Left lung (tissue), 10 donors: Measurements from ENCODE around the gene TMEM175. TPM values are rescaled to one million over a fixed set of nuclear protein-coding genes. Genes with fewer than 3 reads are reported as not detected.
"Not testable (repeated sequence)": the region's sequence is repeated elsewhere in the genome, so short reads cannot be mapped to it uniquely, and the experiment has no call there.

ENCODE experiments used
- ATAC-seq: fragments of 200-7000 bp; cut with Tn5 transposase; one replicate; pipeline ENCODE4 v1.9.1; 2020; ENCODE audit warnings: moderate library complexity
- DNase-seq, 4 donors: peaks; one replicate each; pipeline ENCODE4 v3.0.0-alpha.2; 2013 to 2020
- H3K27ac ChIP-seq, 2 donors: fragments of 200-600 bp; sonication (generic) in 1 of 2; one replicate each; pipeline versions ENCODE4 v1.5.0 to v1.8.0; 2020 to 2021
- H3K27me3 ChIP-seq, 2 donors: fragments of 200-600 bp; sonication (generic) in 1 of 2; one replicate each; pipeline versions ENCODE4 v1.5.0 to v1.8.0; 2020 to 2021
- H3K36me3 ChIP-seq, 2 donors: fragments of 200-600 bp; sonication (generic) in 1 of 2; one replicate each; pipeline versions ENCODE4 v1.5.0 to v1.8.0; 2020 to 2021
- H3K4me1 ChIP-seq, 2 donors: fragments of 200-600 bp; one replicate each; pipeline ENCODE4 v1.8.0; 2021
- H3K4me3 ChIP-seq, 2 donors: fragments of 200-600 bp; sonication (generic) in 1 of 2; one replicate each; pipeline versions ENCODE4 v1.5.0 to v1.8.0; 2020 to 2021; ENCODE audit warnings: mild to moderate bottlenecking in 1 of 2
- H3K9me3 ChIP-seq, 2 donors: fragments of 200-600 bp; sonication (generic) in 1 of 2; one replicate each; pipeline versions ENCODE4 v1.5.0 to v1.8.0; 2020 to 2021
- intact Hi-C, 2 donors: fragments of 100-400 bp; cut with DNase I; formaldehyde crosslinking; loops; one replicate each; pipeline versions ENCODE4 v1.11.2 to v1.14.2; 2022
- polyA plus RNA-seq, 6 donors: library from polyadenylated mRNA; unstranded; fragments of 120-200 nt; gene quantifications; one replicate each; pipeline ENCODE4 v1.2.1, GENCODE V29; 2013; ENCODE audit not compliant: insufficient read length in 6 of 6
- total RNA-seq, 2 donors: library from RNA; stranded (reverse); fragmentation: NEBNext Ultra II Directional; extraction: Animal tissue kit (Norgen Biotek cat#: 25700); gene quantifications; one replicate each; pipeline ENCODE4 v1.2.1, GENCODE V29; 2021
- TF ChIP-seq, protein P1 (sequence below), 2 donors: fragments of 200-600 bp; sonication (generic) in 1 of 2; IDR thresholded peaks; one replicate each; pipeline versions ENCODE4 v1.5.0 to v1.8.0; 2021; ENCODE audit warnings: antibody characterized with exemption in 2 of 2
- donor health status: DM: no; HTN: yes; CAD: no.
- donor health status: DM: no; HTN: no; CAD: no.

Gene TMEM175
- total and polyA plus RNA-seq, 8 donors: 24.4 to 38.7 (median 27.6) TPM

DNA sequence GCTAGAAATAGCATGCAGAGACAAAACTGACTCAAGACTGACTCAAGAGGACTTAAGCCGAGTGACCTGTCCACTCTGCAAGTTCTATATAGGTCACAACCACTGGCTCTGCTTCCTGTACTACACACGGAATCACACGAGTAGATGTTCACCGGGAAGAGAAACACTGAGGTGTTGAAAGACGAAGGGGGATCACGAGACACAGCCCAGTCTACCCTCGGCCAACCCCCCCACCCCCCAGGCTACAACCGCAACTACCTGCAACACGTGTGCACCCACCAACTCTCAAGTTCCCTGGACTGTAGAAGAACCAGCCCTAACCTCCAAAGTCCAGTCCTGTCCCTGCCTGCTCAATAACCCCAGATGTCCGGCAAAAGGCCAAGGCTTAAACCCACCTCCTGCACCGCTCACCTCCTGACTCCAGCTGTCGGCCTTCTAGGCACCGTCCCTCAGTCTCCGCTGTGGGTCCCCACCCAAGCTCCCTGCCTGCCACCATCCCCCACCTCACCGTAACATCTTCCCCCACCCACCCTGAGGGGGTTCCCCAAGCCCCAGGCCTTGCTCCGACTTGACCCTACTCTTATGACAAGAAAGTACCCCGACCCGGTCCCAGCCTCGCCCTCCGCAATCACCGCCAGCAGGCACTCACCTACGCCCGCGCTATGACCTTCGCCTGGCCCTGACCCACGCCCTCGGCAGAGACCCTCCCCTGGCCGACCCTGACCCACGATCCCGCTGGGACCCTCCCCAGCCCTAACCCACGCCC is 883 bp upstream of the TMEM175 start:
- intact Hi-C loops: no loop called here
- Histone ChIP-seq H3K4me3 (peak overlapping the region; percentile 95), H3K27ac (peak overlapping the region; percentile 79 to 96), H3K27me3 (no peaks in the 10 kb centered on the region), H3K4me1 (peaks cover 16 to 63% of the 10 kb centered on the region in 2 donors), H3K9me3 (no peaks in the 10 kb centered on the region), H3K36me3 (no peaks in the 10 kb centered on the region)
- TF ChIP-seq, protein P1, sequence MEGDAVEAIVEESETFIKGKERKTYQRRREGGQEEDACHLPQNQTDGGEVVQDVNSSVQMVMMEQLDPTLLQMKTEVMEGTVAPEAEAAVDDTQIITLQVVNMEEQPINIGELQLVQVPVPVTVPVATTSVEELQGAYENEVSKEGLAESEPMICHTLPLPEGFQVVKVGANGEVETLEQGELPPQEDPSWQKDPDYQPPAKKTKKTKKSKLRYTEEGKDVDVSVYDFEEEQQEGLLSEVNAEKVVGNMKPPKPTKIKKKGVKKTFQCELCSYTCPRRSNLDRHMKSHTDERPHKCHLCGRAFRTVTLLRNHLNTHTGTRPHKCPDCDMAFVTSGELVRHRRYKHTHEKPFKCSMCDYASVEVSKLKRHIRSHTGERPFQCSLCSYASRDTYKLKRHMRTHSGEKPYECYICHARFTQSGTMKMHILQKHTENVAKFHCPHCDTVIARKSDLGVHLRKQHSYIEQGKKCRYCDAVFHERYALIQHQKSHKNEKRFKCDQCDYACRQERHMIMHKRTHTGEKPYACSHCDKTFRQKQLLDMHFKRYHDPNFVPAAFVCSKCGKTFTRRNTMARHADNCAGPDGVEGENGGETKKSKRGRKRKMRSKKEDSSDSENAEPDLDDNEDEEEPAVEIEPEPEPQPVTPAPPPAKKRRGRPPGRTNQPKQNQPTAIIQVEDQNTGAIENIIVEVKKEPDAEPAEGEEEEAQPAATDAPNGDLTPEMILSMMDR (IDR thresholded peaks at IDR 0.05): no peak
- ATAC-seq (peak; percentile 4), DNase-seq (no peak)

DNA sequence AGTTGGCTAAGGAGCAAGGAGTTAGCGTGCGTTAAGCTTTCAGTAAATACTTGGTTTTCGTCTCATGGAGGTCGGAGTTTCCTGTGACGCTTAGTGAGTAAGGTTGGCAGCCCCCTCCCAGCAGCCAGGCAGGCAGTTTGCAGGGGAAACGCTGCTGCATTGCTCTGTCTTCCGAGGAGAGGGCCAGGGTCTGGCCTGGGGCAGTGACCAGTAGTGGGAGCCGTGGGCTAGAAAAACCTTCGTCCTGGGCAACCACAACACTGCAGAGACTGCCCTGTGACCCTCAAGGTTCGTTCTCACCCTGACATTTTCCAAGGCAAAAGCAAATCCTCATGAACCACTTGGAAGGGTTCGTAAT is 432 bp downstream of the TMEM175 start:
- Histone ChIP-seq H3K4me1 (peaks cover 16 to 59% of the 10 kb centered on the region in 2 donors), H3K27me3 (no peaks in the 10 kb centered on the region), H3K4me3 (peak overlapping the region; percentile 95), H3K36me3 (no peaks in the 10 kb centered on the region), H3K9me3 (no peaks in the 10 kb centered on the region), H3K27ac (peak overlapping the region; percentile 65 to 96)
- intact Hi-C loops: no loop called here
- peak; percentile 10 for ATAC-seq
- peak in 1 of 4 donors; percentile 67 for DNase-seq
- TF ChIP-seq, protein P1 (IDR thresholded peaks at IDR 0.05): peak in 1 of 2 donors; percentile 6

- H3K27ac ChIP-seq, H3K27me3 ChIP-seq, DNase-seq, intact Hi-C loops, H3K9me3 ChIP-seq, H3K36me3 ChIP-seq, H3K4me3 ChIP-seq, H3K4me1 ChIP-seq, ATAC-seq: not testable (repeated sequence)
Observed at GRCh38 chr4:939508-939907, 7.2 kb downstream of the TMEM175 start.

DNA sequence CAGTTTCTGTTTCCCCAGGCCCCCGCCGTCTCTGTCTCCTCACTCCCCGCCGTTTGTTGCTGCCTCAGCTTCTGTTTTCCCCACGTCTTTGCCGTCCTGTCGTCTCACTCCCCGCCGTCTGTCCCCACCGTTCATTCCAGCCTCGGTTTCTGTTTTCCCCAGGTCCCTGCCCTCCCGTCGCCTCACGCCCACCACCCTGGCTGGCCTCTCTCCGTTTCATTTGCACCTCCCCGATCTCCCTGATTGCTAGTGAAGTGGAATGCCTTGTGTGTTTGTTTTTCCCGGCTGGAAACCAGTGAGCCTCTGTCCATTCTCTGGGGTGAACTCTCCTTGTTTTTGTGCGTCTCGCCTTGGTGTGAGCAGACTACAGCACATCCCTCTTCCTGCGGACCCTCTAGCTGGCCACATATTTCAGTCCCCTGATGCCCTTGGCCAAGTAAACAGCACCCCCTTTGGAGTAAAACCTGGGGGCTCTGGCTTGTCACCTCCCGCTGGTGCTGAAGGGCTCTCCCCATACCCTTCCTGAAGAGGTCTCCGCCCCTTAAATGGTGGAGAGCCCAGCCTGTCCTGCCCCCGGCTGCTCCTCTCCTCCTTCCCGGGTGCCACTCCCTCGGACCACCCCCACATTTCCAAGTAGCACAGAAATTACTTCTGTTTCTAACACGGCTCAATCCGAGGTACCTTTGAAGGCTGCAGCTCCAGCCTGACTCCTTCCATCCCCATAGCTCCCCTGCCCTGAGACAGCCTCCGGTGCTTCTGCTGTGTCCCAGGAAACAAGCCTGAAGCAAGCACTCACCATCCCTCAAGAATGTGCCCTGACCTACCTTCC is 13.2 kb downstream of the TMEM175 start:
- Histone ChIP-seq H3K4me1 (peaks cover 0 to 4% of the 10 kb centered on the region in 2 donors), H3K36me3 (no peaks in the 10 kb centered on the region), H3K4me3 (no peak overlapping the region), H3K27ac (no peak overlapping the region), H3K27me3 (no peaks in the 10 kb centered on the region), H3K9me3 (no peaks in the 10 kb centered on the region)
- ATAC-seq (peak; percentile 70), DNase-seq (peak in 1 of 4 donors; percentile 31)
- TF ChIP-seq, protein P1 (IDR thresholded peaks at IDR 0.05): no peak
- intact Hi-C loops: no loop called here

- Histone ChIP-seq H3K4me1 (peaks cover 0 to 4% of the 10 kb centered on the region in 2 donors), H3K9me3 (no peaks in the 10 kb centered on the region), H3K36me3 (no peaks in the 10 kb centered on the region), H3K27ac (no peak overlapping the region), H3K4me3 (no peak overlapping the region), H3K27me3 (no peaks in the 10 kb centered on the region)
- intact Hi-C loops: no loop called here
- TF ChIP-seq, protein P1 (IDR thresholded peaks at IDR 0.05): no peak
- DNase-seq (peak in 1 of 4 donors; percentile 50), ATAC-seq (no peak)
Observed at GRCh38 chr4:946103-946450, 13.8 kb downstream of the TMEM175 start.
